Liver (tissue), 3 donors: ENCODE data around the gene NUDT14.

ENCODE experiments used
- CTCF ChIP-seq: fragments of 150-350 bp; IDR thresholded peaks from 2 replicates; pipeline ENCODE4 v1.5.1; 2017; ENCODE audit warnings: improper control_type of control experiment, low read depth, low read length; ENCODE audit not compliant: missing input control
- JUND ChIP-seq, 2 donors: IDR thresholded peaks; 2 replicates each; pipeline ENCODE4 v1.6.1; 2016; ENCODE audit warnings: antibody characterized with exemption in 2 of 2
- RAD21 ChIP-seq, 2 donors: IDR thresholded peaks; 2 replicates each; pipeline ENCODE4 v1.6.1; 2016; ENCODE audit warnings: antibody characterized with exemption in 2 of 2, mild to moderate bottlenecking in 2 of 2
- donor health status: healthy.
- donor health status: healthy.

DNA sequence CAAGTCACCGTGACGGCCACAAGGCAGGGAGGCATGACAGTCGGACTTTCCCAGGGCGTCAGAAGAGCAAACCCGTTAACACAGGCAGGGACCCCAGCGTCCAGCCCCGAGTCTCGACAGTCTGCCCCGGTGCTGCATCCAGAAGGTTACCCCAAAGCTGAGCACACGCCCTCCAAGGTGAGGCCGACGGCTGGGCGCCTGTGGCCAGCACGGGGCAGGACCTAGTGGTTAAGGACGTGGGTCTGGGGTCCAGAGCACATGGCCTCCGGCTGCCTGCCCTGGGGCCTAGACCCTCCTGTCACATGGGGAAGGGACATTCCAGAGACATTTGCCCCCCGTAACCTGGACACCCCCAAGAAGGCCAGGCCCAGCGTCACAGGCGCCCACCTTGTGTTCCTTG lies 37.5 kb upstream of the NUDT14 start:
- TF ChIP-seq RAD21 (IDR thresholded peaks at IDR 0.05) (no peak), CTCF (no peak), JUND (IDR thresholded peaks at IDR 0.05) (no peak)
